MM.1S (cell line): Measurements from ENCODE around the gene TBL1X.

Source experiments
- DNase-seq: peaks from one replicate; pipeline ENCODE4 v3.0.0-alpha.2; 2015
- H2AFZ ChIP-seq: fragments of 300-600 bp; sonication (generic); 2 replicates; pipeline ENCODE4 v1.6.0; 2016; ENCODE audit warnings: antibody characterized with exemption, low read length
- H3F3A ChIP-seq: fragments of 300-600 bp; sonication (generic); 2 replicates; pipeline ENCODE4 v1.6.1; 2016; ENCODE audit warnings: mild to moderate bottlenecking, antibody characterized with exemption, low read length, moderate library complexity, mixed read lengths; ENCODE audit not compliant: insufficient read depth
- H3K27ac ChIP-seq: fragments of 300-600 bp; sonication (generic); 2 replicates; pipeline ENCODE4 v1.5.1; 2016; ENCODE audit warnings: mild to moderate bottlenecking, low read length
- H3K27me3 ChIP-seq: fragments of 300-600 bp; sonication (generic); replicated peaks from 2 replicates; pipeline ENCODE4 v1.6.0; 2016; ENCODE audit warnings: low read length; ENCODE audit not compliant: insufficient read depth
- H3K36me3 ChIP-seq: fragments of 300-600 bp; sonication (generic); replicated peaks from 2 replicates; pipeline ENCODE4 v1.6.1; 2016; ENCODE audit warnings: mild to moderate bottlenecking, low read length, mixed read lengths; ENCODE audit not compliant: insufficient read depth
- H3K4me1 ChIP-seq: fragments of 300-600 bp; sonication (generic); 2 replicates; pipeline ENCODE4 v1.6.1; 2016; ENCODE audit warnings: low read length, mixed read lengths
- H3K4me2 ChIP-seq: fragments of 300-600 bp; sonication (generic); 2 replicates; pipeline ENCODE4 v1.6.0; 2016; ENCODE audit warnings: low read depth, low read length
- H3K4me3 ChIP-seq: fragments of 300-600 bp; sonication (generic); 2 replicates; pipeline ENCODE4 v1.5.1; 2016; ENCODE audit warnings: low read length, mixed read lengths
- H3K79me2 ChIP-seq: fragments of 300-600 bp; sonication (generic); 2 replicates; pipeline ENCODE4 v1.6.1; 2016; ENCODE audit warnings: mixed run types, low read length, mixed read lengths
- H3K9ac ChIP-seq: fragments of 300-600 bp; sonication (generic); 2 replicates; pipeline ENCODE4 v1.6.1; 2016; ENCODE audit warnings: low read length, mixed read lengths
- H3K9me2 ChIP-seq: fragments of 300-600 bp; sonication (generic); replicated peaks from 2 replicates; pipeline ENCODE4 v1.6.1; 2016; ENCODE audit warnings: mild to moderate bottlenecking, low read length, mixed read lengths; ENCODE audit not compliant: insufficient read depth
- H3K9me3 ChIP-seq: fragments of 300-600 bp; sonication (generic); replicated peaks from 2 replicates; pipeline ENCODE4 v1.6.1; 2016; ENCODE audit warnings: mild to moderate bottlenecking, low read length, mixed read lengths; ENCODE audit not compliant: insufficient read depth
- H4K20me1 ChIP-seq: fragments of 300-600 bp; sonication (generic); 2 replicates; pipeline ENCODE4 v1.6.1; 2016; ENCODE audit warnings: mild to moderate bottlenecking, low read length, moderate library complexity, mixed read lengths; ENCODE audit not compliant: insufficient read depth
- CTCF ChIP-seq: fragments of 300-600 bp; sonication (generic); IDR thresholded peaks from 2 replicates; pipeline ENCODE4 v1.5.1; 2016; ENCODE audit warnings: antibody characterized with exemption, low read length, mixed read lengths
- EZH2 ChIP-seq: fragments of 300-600 bp; sonication (generic); optimal IDR thresholded peaks from 2 replicates; pipeline ENCODE3; 2017; ENCODE audit warnings: low read depth, mild to moderate bottlenecking, antibody characterized with exemption, low read length, mixed read lengths
- EZH2phosphoT487 ChIP-seq: fragments of 300-600 bp; sonication (generic); IDR thresholded peaks from 2 replicates; pipeline ENCODE4 v1.6.1; 2018; ENCODE audit warnings: antibody characterized with exemption, low read length

TBL1X gene

GRCh38 chrX:9488586-9488985 is 23.7 kb downstream of the TBL1X start:
- Histone ChIP-seq H4K20me1 (no peaks in the 10 kb centered on the region), H3K9me3 (no peaks in the 10 kb centered on the region), H3K9ac (no peak overlapping the region), H3K27me3 (no peaks in the 10 kb centered on the region), H2AFZ (no peak overlapping the region), H3K36me3 (no peaks in the 10 kb centered on the region), H3F3A (no peaks in the 10 kb centered on the region), H3K27ac (no peak overlapping the region), H3K79me2 (peaks cover 99% of the 10 kb centered on the region), H3K4me1 (no peaks in the 10 kb centered on the region), H3K4me2 (no peak overlapping the region), H3K4me3 (no peak overlapping the region), H3K9me2 (no peaks in the 10 kb centered on the region)
- DNase-seq, result no peak
- TF ChIP-seq CTCF, result no peak

- DNase-seq, result no peak
- Histone ChIP-seq H3K4me2 (no peak overlapping the region), H3K36me3 (no peaks in the 10 kb centered on the region), H4K20me1 (no peaks in the 10 kb centered on the region), H3F3A (no peaks in the 10 kb centered on the region), H3K9ac (no peak overlapping the region), H3K27ac (no peak overlapping the region), H3K4me3 (no peak overlapping the region), H2AFZ (no peak overlapping the region), H3K9me3 (no peaks in the 10 kb centered on the region), H3K4me1 (no peaks in the 10 kb centered on the region), H3K79me2 (peaks cover 99% of the 10 kb centered on the region), H3K9me2 (no peaks in the 10 kb centered on the region), H3K27me3 (no peaks in the 10 kb centered on the region)
- TF ChIP-seq EZH2phosphoT487, result no peak
- no peak for TF ChIP-seq EZH2
- TF ChIP-seq CTCF, result no peak
These were observed 24.4 kb downstream of the TBL1X start for GRCh38 chrX:9489234-9489633.

- no peak overlapping the region for H2AFZ ChIP-seq
- no peaks in the 10 kb centered on the region for H3K9me2 ChIP-seq
- TF ChIP-seq EZH2, result no peak
- no peak for TF ChIP-seq EZH2phosphoT487
- no peak for TF ChIP-seq CTCF
- no peak overlapping the region for H3K9ac ChIP-seq
- no peak overlapping the region for H3K4me3 ChIP-seq
- no peak for DNase-seq
- H3K4me1 ChIP-seq, result no peaks in the 10 kb centered on the region
- H3K36me3 ChIP-seq, result no peaks in the 10 kb centered on the region
- H3K4me2 ChIP-seq, result no peak overlapping the region
- H3K9me3 ChIP-seq, result no peaks in the 10 kb centered on the region
- peaks cover 92% of the 10 kb centered on the region for H3K79me2 ChIP-seq
- H3K27ac ChIP-seq, result no peak overlapping the region
- H3K27me3 ChIP-seq, result no peaks in the 10 kb centered on the region
- H3F3A ChIP-seq, result no peaks in the 10 kb centered on the region
- H4K20me1 ChIP-seq, result no peaks in the 10 kb centered on the region
These were observed 28.0 kb downstream of the TBL1X start for GRCh38 chrX:9492901-9493300.

- no peak overlapping the region for H3K4me2 ChIP-seq
- H4K20me1 ChIP-seq, result no peaks in the 10 kb centered on the region
- no peaks in the 10 kb centered on the region for H3K9me3 ChIP-seq
- H3K27me3 ChIP-seq, result no peaks in the 10 kb centered on the region
- H3K79me2 ChIP-seq, result peaks cover 92% of the 10 kb centered on the region
- no peak overlapping the region for H3K27ac ChIP-seq
- no peak for TF ChIP-seq EZH2phosphoT487
- TF ChIP-seq EZH2, result no peak
- no peak for TF ChIP-seq CTCF
- no peaks in the 10 kb centered on the region for H3K4me1 ChIP-seq
- no peaks in the 10 kb centered on the region for H3K9me2 ChIP-seq
- no peak overlapping the region for H2AFZ ChIP-seq
- no peak overlapping the region for H3K9ac ChIP-seq
- H3K36me3 ChIP-seq, result no peaks in the 10 kb centered on the region
- no peak overlapping the region for H3K4me3 ChIP-seq
- DNase-seq, result no peak
- no peaks in the 10 kb centered on the region for H3F3A ChIP-seq
These were observed 29.1 kb downstream of the TBL1X start for GRCh38 chrX:9493936-9494335.
